Stimulated activated CD4-positive, alpha-beta T cell treated with anti-CD3 and anti-CD28 coated beads, Interleukin-2, amount 100 ng/mL, for 48 hours (primary cell): ENCODE data around the gene SOS1.
"Not testable (repeated sequence)": the region's sequence is repeated elsewhere in the genome, so short reads cannot be mapped to it uniquely, and the experiment has no call there.

Experiments used
- DNase-seq, 2 donors: peaks; one replicate each; pipeline ENCODE4 v3.0.0-alpha.2; 2020

Gene SOS1

DNA sequence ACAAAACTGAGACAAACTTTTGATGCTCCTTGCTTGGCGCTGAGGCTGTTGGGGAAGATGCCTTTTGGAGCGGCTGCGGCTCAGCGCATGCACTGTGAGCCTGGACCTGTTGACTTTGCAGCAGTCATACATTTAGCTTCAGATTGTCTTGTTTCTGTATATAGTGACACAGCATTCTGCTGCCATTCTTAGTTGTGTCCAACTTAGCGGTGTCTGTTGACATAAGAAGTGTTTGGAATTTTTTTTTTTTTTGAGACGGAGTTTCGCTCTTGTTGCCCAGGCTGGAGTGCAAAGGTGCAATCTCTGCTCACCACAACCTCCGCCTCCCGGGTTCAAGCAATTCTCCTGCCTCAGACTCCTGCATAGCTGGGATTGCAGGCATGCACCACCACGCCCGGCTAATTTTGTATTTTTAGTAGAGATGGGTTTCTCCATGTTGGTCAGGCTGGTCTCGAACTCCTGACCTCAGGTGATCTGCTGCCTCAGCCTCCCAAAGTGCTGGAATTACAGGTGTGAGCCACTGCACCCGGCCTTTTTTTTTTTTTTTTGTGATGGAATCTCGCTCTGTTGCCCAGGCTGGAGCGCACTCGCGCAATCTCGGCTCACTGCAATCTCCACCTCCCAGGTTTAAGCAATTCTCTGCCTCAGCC is 17.5 kb upstream of the SOS1 start:
- not testable (repeated sequence) for DNase-seq

- no peak for DNase-seq
Observed at GRCh38 chr2:39136799-39137198, 15.9 kb upstream of the SOS1 start.

DNA sequence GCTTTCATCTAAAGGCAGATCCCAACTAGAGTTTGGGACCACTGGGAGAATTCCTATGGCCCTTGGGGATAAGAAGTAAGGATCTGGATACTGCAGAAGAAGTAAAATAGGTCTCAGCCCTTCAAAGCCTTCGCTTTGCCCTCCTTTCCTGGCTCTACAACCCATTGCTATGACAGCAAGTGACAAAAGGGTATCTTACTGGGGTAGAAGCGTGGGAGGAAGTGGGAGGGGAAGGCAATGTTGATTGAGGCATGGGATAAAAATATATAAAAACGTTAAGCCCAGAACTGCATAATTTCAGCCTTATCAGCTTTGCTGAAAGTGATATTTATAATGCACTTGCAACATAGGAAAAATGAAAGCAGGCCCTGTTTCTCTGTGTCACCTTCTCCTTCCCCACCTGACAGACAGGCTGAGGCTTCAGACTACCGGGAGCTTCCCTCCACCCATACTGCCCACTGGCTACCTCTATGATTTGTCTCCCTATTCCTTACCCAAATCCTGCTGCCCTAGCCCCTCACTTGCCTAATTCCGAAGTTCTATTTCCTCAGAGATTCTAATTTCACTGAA is 14.9 kb upstream of the SOS1 start:
- DNase-seq = no peak

DNA sequence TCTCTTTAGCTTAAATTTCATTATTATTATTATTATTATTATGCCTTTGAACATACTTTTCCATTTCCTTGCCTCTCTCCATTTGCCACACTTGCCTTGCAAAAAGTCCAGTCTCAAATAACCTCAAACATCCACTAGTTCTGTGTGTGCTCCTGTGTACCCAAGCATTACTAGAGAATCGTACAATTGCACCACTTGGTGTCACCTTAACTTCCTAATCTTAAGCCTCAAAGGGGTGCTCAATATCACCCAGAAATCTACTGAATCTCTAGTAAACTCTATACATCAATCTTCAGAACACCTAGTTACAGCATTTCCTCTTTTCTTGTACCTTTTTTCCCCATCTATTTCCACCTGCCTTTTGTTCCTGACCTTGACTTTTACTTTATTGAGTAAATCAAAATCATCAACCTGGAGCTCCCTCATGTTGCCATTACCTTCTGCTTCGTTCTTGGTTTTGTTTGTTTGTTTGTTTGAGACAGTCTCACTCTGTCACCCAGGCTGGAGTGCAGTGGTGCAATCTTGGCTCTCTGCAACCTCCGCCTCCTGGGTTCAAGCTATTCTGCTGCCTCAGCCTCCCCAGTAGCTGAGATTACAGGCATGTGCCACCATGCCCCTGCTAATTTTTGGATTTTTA is 12.5 kb upstream of the SOS1 start:
- DNase-seq = no peak

DNA sequence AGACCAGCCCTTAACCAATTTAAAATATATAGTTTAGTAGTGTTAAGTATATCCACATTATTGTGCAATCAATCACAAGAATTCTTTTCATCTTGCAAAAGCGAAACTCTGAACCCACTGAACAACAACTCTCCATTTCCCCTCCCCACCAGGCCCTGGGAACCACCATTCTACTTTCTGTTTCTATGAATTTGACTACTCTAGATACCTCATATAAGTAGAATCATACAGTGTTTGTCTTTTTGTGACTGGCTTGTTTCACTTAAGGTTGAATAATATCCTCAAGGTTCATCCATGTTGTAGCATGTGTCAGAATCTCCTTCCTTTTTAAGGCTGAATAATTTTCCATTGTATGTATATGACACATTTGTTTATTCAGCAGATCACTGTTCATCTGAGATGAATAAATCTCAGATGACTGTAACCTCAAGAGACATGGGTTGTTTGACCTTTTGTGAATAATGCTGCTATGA is 8.1 kb upstream of the SOS1 start:
- peak; percentile 34 to 50 for DNase-seq

DNA sequence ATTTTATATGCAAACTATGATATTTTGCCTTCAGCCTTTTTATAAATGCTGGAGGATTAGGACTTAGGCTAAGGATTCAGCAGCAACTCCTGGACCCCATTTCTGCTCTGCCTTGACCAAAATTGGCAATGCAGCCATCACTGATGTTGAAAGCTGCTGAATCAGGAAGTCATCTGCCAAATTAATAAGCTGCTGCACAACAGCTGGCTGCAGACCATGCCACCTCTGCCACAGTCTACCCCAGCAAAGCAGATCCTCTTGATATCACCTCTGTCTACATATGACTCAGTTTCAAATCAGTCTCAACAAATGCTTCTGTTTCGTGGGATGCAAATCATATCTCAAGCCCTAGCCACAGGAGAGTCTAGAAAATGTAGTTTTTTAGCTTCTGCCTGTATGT is 7.1 kb upstream of the SOS1 start:
- peak; percentile 26 to 32 for DNase-seq

DNA sequence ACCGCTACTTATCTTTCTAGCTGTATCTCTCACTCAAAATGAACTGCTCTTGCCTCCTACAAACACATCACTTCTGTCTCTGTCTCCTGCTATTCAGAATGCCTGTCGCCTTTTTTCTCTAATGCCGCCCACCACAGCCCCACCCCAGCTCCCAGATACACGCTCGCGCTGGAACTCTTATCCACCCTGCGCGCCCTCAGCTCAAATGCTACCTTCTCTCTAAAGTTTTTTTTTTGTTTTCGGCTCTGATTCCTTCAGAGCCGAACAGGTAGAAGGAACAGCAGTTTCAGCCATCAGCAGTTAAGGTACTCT is 3.9 kb upstream of the SOS1 start:
- no peak for DNase-seq

DNA sequence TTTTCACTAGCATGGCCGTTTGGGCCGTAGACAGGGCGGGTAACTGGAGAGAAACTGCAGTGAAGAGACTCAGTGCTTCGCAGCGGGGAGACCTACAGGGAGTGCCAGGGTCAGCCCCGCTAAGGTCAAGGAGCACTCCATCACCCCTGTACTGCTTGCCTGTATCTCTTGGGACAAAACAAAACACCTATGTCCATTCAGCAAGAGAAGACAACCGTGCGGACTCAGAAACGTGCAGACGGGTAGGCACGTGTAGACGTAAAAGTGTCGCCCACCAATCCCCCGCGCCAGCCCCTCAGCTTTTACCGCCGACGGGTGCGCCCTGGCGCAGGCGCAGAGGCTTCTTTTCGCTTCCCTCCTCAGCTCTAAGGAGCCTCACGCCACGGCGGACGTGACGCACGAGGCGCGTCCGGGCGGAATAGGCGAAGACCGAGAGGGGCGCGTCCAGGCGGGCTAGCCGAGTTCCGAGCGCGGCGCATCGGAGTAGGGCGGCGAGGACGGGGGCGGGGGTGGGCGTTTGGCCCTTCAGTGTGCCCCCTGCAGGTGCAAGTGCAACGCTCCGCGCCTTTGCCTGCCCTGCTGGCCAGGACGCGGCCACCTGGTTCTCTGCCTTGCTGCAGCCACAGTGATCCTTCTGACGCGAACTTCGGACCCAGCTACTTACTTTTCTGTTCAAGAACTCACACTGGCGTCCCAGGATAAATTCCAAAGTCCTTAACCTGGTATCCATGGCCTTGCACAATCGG is 3.3 kb upstream of the SOS1 start:
- DNase-seq = peak; percentile 90 to 91

DNA sequence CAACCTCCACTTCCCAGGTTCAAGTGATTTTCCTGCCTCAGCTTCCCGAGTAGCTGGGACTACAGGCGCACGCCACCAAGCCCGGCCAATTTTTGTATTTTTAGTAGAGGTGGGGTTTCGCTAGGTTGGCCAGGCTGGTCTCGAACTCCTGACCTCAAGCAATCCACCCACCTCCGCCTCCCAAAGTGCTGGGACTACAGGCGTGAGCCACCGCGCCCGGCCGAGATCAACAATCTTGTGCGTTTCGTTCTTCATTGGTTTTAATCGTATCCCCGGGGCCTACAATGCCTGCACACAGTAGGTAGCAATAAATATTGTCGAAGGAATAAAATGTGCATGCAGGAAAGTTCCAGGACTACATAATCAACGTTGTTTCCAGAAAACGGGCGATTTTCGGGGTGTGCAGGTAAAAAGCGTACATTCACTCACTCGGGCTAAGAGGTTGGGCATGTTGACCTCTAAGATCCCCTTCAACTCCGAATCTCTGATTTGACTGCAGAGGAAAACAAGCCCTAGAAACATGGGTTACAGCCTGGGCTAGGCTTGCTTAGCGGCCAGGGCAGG is 2.7 kb upstream of the SOS1 start:
- no peak for DNase-seq

GRCh38 chr2:39121523-39122063 is 742 bp upstream of the SOS1 start:
- no peak for DNase-seq

- DNase-seq = no peak
Observed at GRCh38 chr2:39120521-39120770, 405 bp downstream of the SOS1 start.

DNA sequence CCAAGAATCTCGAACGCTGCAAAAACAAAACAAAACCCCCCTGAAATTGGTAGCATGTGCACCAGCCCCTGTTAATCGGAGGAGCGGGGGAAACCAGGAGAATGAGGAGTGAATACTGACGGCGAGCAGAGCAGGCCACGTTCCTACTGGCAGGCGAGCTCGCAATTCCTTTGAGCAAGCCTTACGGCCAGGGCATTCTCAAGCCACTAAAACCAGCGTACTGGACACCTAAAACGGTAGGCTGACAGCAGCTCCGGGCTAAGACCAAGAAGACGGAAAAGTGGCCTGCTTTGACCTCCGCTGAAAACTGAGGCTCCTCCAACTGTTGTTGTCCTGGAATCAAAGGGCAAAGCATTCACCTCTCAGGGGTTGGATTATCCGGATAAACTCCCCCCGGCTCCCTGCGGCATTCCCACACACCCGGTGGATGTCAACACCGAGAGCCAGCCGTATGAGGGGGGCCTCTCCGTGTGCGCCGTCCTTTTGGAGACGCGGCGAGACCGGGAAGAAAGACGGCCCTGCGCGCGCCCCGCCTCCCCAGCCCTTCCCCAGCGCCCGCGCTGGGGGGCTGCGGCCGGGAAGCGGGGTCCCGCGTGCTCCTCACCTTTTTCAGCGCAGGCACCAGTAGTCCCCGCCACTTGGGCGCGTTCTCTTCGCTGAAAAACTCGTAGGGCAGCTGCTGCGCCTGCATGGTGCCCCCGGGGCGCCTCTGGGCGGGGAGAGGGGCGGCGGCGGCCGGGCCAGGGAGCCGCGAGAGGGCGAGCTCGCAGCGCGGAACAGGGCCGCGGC is 925 bp downstream of the SOS1 start:
- DNase-seq = peak; percentile 36 to 61

- DNase-seq = no peak
Observed at GRCh38 chr2:39118786-39119499, 1.9 kb downstream of the SOS1 start.

GRCh38 chr2:39115556-39115955 is 5.3 kb downstream of the SOS1 start:
- DNase-seq = no peak

DNA sequence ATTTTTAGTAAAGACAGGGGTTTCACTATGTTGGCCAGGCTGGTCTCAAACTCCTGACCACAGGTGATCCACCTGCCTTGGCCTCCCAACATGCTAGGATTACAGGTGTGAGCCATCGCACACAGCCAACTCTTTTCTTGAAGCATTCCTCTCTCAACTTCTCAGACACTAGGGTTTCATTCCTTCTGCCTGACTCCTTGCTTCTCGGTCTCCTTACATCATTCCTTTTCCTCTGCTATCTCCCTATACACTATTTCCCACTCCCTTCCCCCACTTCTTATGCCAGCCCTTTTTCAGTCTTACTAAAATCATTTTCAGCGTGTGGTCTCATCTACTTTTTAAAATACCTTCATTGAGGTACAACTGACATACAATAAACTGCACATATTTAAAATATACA is 6.1 kb downstream of the SOS1 start:
- DNase-seq = no peak

- no peak for DNase-seq
Observed at GRCh38 chr2:39109537-39109936, 11.3 kb downstream of the SOS1 start.

GRCh38 chr2:39108377-39108776 is 12.5 kb downstream of the SOS1 start:
- no peak for DNase-seq

GRCh38 chr2:39107724-39108273 is 13.1 kb downstream of the SOS1 start:
- DNase-seq = no peak

DNA sequence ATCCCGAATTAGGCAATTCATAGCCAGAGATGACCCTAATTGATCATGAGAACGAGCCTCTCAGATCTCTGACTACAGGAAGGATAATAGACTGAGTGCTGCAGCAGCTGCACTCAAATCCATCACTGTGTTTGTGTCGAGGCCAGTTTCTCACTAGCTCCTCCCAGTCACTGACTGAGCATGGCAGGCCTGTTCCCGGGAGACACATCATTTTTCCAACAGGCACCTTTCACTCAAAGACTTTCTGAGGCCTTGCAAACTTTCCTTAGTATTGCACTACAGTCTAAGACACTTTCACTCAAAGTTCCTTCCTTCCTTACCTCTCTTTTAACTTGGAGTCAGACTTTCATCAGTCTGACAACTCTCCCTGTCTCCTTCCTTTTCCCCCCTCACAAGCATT is 13.7 kb downstream of the SOS1 start:
- DNase-seq = no peak

- DNase-seq = no peak
Observed at GRCh38 chr2:39099870-39100728, 20.8 kb downstream of the SOS1 start.
